Body of pancreas (tissue), 4 donors: ENCODE measurements around the gene KIF25.

ENCODE experiments used
- POLR2A ChIP-seq, 3 donors: fragments of 450-650 bp; IDR thresholded peaks; one replicate each; pipeline ENCODE4 v1.6.1; 2016; ENCODE audit warnings: antibody characterized with exemption in 3 of 3, mild to moderate bottlenecking in 2 of 3
- TF ChIP-seq, protein P1 (sequence below), 7 experiments: fragments of 450-650 bp in 4 of 7; fragments of 200-600 bp in 3 of 7; sonication (generic) in 3 of 7; IDR thresholded peaks; one replicate each; pipeline ENCODE4 v1.5.1; 2016 to 2019; ENCODE audit warnings: antibody characterized with exemption in 7 of 7

DNA sequence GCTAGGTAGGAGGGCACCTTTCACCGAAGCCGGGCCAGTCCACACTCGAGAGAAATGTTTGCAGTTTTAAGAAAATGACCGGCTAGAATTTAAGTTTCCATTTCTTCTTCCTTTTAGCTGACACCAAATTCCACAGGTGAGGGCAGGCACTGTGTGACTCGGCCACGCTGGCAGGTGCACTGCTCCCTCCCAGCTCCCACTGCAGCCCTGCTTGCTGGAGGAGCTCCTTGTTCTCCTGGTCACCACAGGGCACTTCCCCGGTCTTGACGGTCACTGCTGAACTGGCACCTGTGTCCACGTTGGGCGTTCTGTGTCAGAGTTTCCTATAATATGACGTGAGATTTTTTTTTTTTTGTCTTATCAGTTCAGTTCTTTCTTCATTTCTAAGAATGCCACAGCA lies 3.6 kb upstream of the KIF25 start:
- TF ChIP-seq, protein P1, sequence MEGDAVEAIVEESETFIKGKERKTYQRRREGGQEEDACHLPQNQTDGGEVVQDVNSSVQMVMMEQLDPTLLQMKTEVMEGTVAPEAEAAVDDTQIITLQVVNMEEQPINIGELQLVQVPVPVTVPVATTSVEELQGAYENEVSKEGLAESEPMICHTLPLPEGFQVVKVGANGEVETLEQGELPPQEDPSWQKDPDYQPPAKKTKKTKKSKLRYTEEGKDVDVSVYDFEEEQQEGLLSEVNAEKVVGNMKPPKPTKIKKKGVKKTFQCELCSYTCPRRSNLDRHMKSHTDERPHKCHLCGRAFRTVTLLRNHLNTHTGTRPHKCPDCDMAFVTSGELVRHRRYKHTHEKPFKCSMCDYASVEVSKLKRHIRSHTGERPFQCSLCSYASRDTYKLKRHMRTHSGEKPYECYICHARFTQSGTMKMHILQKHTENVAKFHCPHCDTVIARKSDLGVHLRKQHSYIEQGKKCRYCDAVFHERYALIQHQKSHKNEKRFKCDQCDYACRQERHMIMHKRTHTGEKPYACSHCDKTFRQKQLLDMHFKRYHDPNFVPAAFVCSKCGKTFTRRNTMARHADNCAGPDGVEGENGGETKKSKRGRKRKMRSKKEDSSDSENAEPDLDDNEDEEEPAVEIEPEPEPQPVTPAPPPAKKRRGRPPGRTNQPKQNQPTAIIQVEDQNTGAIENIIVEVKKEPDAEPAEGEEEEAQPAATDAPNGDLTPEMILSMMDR (IDR thresholded peaks at IDR 0.05), result no peak
- TF ChIP-seq POLR2A (IDR thresholded peaks at IDR 0.05), result no peak
